ENCODE data around the gene TRDN. TPM values are rescaled to one million over a fixed set of nuclear protein-coding genes. Genes with fewer than 3 reads are reported as not detected.
"Not testable (repeated sequence)": the region's sequence is repeated elsewhere in the genome, so short reads cannot be mapped to it uniquely, and the experiment has no call there.

TRDN gene
- total and polyA plus RNA-seq, 3 donors from 2014 or later = 2.8 to 3.7 (median 3.2) TPM

- Histone ChIP-seq H3K4me3 (no peak overlapping the region), H3K27me3 (no peaks in the 10 kb centered on the region), H3K36me3 (ENCODE audit: low read depth, missing control alignments) (no peaks in the 10 kb centered on the region), H3K27ac (no peak overlapping the region), H3K4me1 (no peaks in the 10 kb centered on the region), H3K9me3 (no peaks in the 10 kb centered on the region)
- intact Hi-C loops (cut with DNase I; ENCODE audit: low total_unique reads) = no loop called here
- DNase-seq = no peak
- TF ChIP-seq CTCF (IDR thresholded peaks at IDR 0.05) = no peak
- TF ChIP-seq POLR2A (IDR thresholded peaks at IDR 0.05) = no peak
- 81 to 90% methylated on average over 1 of the region's 1 CpG for WGBS, 2 donors
These were observed 147.2 kb downstream of the TRDN start for GRCh38 chr6:123489589-123489988.

DNA sequence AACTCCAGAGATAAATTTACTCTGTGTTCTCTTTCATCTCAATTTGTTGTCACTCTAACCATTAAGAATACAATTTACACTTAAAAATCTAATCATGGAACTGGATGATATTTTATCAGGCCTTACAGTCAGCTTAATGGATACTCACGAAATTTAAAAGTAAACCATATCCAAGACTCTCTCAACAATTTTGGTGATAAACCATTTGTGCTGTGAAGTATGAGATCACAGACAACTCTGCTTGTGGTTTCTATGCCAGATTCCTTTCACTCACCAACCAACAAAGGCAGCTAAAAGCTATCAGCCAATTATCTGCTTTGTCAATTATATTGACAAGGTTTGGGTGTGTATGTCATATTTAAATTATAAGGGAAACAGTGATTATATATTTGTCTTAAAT is 155.8 kb downstream of the TRDN start:
- no peak overlapping the region for H3K4me3 ChIP-seq
- intact Hi-C loops (cut with DNase I; ENCODE audit: low total_unique reads) = no loop called here

DNA sequence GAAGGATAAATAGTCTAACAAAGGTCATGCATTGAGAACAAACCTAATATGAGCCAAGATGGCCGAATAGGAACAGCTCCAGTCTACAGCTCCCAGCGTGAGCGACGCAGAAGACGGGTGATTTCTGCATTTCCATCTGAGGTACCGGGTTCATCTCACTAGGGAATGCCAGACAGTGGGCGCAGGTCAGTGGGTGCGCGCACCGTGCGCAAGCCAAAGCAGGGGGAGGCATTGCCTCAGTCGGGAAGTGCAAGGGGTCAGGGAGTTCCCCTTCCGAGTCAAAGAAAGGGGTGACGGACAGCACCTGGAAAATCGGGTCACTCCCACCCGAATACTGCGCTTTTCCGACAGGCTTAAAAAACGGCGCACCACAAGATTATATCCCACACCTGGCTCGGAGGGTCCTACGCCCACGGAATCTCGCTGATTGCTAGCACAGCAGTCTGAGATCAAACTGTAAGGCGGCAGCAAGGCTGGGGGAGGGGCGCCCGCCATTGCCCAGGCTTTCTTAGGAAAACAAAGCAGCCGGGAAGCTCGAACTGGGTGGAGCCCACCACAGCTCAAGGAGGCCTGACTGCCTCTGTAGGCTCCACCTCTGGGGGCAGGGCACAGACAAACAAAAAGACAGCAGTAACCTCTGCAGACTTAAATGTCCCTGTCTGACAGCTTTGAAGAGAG is 164.6 kb downstream of the TRDN start:
- H3K9me3 ChIP-seq; H3K27ac ChIP-seq; H3K4me1 ChIP-seq; H3K27me3 ChIP-seq; H3K4me3 ChIP-seq; DNase-seq; intact Hi-C loops (cut with DNase I; ENCODE audit: low total_unique reads); H3K36me3 ChIP-seq (ENCODE audit: low read depth, missing control alignments): not testable (repeated sequence)
- WGBS, 2 donors = 86 to 90% methylated on average over 20 to 29 of the region's 29 CpGs

More for the DNA sequence above, 155.8 kb downstream of the TRDN start:
- H3K27me3 ChIP-seq = no peaks in the 10 kb centered on the region
- H3K4me1 ChIP-seq = no peaks in the 10 kb centered on the region
- 42 to 67% methylated on average over 1 of the region's 1 CpG for WGBS, 2 donors
- no peak overlapping the region for H3K27ac ChIP-seq
- DNase-seq = no peak
- TF ChIP-seq CTCF (IDR thresholded peaks at IDR 0.05) (no peak), POLR2A (IDR thresholded peaks at IDR 0.05) (no peak)
- H3K36me3 ChIP-seq (ENCODE audit: low read depth, missing control alignments) = no peaks in the 10 kb centered on the region
- no peaks in the 10 kb centered on the region for H3K9me3 ChIP-seq

- no peak for TF ChIP-seq CTCF (IDR thresholded peaks at IDR 0.05)
- Histone ChIP-seq H3K4me3 (no peak overlapping the region), H3K4me1 (no peaks in the 10 kb centered on the region), H3K36me3 (ENCODE audit: low read depth, missing control alignments) (no peaks in the 10 kb centered on the region), H3K27ac (no peak overlapping the region), H3K9me3 (no peaks in the 10 kb centered on the region), H3K27me3 (no peaks in the 10 kb centered on the region)
- intact Hi-C loops (cut with DNase I; ENCODE audit: low total_unique reads) = no loop called here
- 71 to 83% methylated on average over 2 of the region's 2 CpGs for WGBS, 2 donors
- DNase-seq = no peak
These were observed 169.4 kb downstream of the TRDN start for GRCh38 chr6:123467392-123467791.

GRCh38 chr6:123462152-123462551 is 174.6 kb downstream of the TRDN start:
- Histone ChIP-seq H3K4me3 (no peak overlapping the region), H3K4me1 (no peaks in the 10 kb centered on the region), H3K27me3 (no peaks in the 10 kb centered on the region), H3K36me3 (ENCODE audit: low read depth, missing control alignments) (no peaks in the 10 kb centered on the region), H3K9me3 (no peaks in the 10 kb centered on the region), H3K27ac (no peak overlapping the region)
- 56 to 68% methylated on average over 2 of the region's 2 CpGs for WGBS, 2 donors
- TF ChIP-seq POLR2A (IDR thresholded peaks at IDR 0.05) (no peak), CTCF (IDR thresholded peaks at IDR 0.05) (no peak)
- intact Hi-C loops (cut with DNase I; ENCODE audit: low total_unique reads) = no loop called here
- no peak for DNase-seq

Measured in testis (tissue), 3 donors.